ENCODE measurements around the gene GNG7.
"Not testable (repeated sequence)": the region's sequence is repeated elsewhere in the genome, so short reads cannot be mapped to it uniquely, and the experiment has no call there.

Gene GNG7

DNA sequence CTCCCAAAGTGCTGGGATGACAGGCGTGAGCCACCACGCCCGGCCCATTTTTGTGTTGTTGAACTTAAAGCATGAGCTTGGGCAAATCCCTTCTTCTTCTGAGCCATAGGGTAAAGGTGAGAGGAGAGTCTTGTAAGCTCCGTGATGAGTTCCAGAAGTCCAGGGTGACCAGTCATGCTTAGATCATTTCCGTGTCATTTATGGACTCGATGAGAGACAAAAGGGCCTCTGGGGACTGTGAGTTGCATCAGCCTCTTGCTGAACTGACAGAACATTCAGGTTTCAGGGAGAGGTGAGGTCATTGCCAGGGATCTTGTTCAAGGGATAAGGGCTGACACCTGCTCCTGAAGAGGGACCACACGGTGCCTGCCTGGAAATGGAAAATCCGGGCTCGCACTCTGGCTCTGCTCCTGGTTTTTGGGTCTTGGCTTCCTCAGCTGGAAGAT is 173.0 kb downstream of the GNG7 start:
- no peak for DNase-seq

- no peak for DNase-seq
Observed at GRCh38 chr19:2528675-2529101, 173.8 kb downstream of the GNG7 start.

GRCh38 chr19:2527686-2528085 is 174.8 kb downstream of the GNG7 start:
- DNase-seq, result no peak

- no peak for DNase-seq
Observed at GRCh38 chr19:2527171-2527570, 175.3 kb downstream of the GNG7 start.

GRCh38 chr19:2524840-2525723 is 177.4 kb downstream of the GNG7 start:
- no peak for DNase-seq

DNA sequence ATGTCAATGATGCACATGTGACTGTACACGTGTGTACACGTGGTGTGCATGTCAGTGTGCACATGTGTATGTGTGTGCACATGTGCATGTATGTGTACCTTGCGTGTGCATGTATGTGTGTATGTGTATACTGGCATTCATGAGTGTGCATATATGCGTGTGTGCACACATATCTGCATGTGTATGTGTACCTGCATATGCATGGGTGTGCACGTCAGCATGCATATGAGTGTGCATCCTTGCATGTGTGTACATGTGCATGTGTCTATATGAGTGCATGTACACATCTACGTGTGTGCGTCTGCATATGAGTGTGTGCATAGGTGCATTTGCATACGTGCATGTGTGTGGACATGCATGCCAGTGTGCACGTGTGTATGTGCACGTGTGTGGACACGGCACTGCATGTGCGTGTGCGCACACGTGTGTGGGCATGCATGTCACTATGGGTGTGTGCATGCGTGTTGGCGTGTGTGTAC is 178.1 kb downstream of the GNG7 start:
- no peak for DNase-seq

- no peak for DNase-seq
Observed at GRCh38 chr19:2523630-2524311, 178.7 kb downstream of the GNG7 start.

DNA sequence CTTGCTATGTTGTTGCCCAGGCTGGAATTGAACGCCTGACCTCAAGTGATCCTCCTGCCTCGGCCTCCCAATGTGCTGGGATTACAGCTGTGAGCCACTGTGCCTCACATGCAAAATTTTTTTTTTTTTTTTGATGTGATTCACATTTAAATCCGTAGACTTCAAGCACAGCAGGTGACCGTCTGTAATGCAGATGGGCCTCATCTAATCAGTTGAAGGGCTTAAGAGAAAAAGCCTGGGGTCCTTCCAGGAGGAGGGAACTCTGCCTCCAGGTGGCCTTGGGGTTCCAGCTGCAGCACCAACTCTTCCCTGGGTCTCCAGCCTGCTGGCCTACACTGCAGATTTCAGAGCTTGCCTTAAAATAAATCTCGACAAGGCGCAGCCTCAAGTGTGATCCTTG is 183.0 kb downstream of the GNG7 start:
- DNase-seq, result no peak

- not testable (repeated sequence) for DNase-seq
Observed at GRCh38 chr19:2518856-2519255, 183.6 kb downstream of the GNG7 start.

GRCh38 chr19:2517881-2518601 is 184.5 kb downstream of the GNG7 start:
- no peak for DNase-seq

DNA sequence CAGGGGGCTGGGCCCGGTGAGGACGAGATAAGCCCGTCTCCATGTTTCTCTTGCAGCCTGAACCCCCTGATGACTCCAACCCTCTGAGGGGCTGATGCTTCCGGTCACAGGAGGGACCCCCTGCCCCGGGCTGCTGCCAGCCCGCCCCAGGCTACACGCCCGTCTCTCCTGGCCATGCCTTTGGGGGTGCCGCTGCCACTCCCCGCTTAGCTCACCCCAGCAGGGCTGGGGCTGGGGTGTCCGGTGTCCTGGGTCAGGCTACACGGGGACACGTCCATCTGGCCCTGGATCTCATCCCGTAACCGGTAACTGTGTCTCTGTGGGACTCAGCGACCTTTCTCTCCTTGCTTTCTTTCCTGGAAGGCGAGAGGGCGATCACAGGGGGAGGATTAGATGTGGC is 185.8 kb downstream of the GNG7 start:
- DNase-seq, result no peak

DNA sequence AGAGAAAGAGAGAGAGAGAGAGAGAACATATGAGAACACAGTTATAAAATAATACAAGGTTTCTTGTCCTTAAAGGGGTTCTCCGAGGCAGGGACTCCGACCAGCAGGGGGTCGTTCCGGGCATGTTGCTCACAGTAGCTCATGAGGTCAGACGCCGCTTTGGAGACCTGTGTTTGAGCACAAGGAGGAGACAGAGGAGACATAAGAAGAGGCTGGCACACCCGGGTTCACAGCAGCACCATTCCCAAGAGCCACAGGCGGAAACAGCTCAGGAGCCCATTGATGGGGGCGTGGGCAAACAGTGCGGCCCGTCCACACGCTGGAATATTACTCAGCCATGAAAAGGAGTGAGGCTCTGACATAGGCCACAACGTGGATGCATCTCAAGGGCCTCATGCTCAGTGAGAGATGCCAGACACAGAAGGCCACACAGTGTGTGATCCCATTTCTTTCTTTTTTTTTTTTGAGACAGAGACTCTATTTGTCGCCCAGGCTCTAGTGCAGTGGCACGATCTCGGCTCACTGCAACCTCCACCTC is 187.4 kb downstream of the GNG7 start:
- DNase-seq, result no peak

- DNase-seq, result no peak
Observed at GRCh38 chr19:2512523-2513431, 189.7 kb downstream of the GNG7 start.

DNA sequence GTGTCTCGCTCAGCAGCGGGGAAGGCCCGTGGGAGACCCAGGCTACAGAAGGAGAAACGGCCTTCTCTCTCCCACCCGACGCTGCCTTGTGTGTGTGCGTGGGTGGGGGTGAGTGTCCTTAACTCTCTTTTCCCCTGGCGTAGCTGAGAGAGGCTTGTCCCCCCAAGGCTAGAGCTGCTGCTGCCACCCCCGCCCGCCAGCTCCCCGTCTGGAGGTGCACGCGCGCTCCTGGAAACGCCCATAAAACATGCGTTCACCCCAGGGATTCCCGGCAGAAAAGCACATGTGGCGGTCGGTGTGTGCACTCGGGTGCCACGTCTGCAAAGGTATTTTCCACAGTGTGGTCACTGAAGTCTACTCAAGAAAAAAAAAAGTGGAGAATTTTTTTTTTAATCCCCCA is 190.5 kb downstream of the GNG7 start:
- DNase-seq, result no peak

DNA sequence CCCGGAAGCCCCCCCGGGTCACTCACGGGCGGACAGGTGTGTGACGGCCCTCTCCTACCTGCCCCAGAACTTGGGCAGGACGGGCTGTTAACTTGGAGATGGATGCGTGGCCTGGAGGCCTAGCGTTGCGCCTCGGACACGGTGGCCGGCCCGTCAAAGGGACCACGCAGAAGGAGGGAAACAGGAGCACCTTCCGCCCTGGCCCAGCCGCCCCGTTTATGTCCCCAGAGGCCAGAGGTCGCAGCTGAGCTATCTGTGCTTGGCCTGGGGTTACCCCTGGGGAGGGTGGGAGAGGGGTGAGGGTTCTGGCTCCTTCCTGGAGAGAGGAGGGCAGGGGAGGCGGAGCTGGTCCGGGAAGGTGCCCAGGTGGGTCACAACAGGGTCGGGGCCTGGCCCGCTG is 190.9 kb downstream of the GNG7 start:
- DNase-seq, result no peak

GRCh38 chr19:2509096-2509495 is 193.4 kb downstream of the GNG7 start:
- no peak for DNase-seq

DNA sequence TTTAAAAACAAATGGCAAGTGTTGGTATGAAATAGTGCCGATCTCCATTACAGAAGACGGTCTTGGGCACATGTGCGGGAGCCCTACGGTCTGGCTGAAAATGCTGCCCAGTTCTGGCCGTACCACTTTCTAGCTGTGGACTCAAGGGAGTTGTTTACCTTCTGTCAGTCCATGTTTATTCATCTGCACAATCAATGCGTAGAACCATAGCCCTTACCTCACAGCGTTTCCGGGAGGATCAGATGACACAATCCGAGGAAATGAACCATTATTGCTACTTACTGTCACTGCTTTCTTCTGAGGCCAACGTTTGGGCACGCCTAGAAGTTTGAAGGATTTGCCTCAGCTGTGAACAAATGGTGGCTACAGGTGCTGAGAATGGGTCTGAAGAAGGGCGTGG is 195.4 kb downstream of the GNG7 start:
- peak; percentile 59 for DNase-seq

DNA sequence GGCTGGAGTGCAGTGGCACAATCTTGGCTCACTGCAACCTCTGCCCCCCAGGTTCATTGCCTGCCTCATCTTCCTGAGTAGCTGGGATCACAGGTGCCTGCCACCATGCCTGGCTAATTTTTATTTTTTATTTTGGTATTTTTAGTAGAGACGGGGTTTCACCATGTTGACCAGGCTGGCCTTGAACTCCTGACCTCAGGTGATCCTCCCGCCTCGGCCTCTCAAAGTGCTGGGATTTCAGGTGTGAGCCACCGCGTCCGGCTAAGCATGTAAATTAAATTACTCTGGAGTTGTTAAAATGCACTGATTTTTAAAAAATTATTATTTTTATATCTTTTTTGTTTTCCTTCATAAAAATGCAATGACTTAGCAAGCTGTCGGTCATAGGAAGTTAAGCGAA is 195.8 kb downstream of the GNG7 start:
- DNase-seq, result not testable (repeated sequence)

DNA sequence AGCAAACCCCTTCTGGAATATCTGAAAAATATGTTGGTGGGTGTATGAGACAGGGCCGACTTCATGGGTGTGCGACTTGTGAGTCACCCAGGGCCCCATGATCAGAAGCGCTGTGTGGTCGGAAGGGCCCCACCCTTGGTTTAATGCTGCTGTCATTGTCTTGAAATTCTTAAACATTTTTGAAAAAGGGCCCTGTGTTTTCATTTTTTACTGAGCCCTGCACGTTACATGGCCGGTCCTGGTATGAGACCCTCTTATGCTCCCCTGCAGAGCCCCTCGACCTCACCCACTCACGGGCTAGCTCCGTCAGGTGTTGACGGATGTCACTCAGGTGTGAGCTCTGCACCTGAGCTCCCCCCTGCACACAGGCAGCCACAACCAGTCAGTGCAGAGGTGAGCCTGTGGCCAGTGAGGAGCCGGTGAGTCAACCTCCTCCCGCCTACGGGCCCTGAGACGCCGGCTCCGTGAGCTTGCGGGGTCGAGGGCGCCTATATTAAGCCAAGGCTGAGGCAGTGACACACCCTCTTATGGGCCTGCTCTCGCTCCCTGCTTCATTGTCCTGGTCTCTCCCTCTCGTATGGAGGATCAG is 198.9 kb downstream of the GNG7 start:
- peak; percentile 69 for DNase-seq

DNA sequence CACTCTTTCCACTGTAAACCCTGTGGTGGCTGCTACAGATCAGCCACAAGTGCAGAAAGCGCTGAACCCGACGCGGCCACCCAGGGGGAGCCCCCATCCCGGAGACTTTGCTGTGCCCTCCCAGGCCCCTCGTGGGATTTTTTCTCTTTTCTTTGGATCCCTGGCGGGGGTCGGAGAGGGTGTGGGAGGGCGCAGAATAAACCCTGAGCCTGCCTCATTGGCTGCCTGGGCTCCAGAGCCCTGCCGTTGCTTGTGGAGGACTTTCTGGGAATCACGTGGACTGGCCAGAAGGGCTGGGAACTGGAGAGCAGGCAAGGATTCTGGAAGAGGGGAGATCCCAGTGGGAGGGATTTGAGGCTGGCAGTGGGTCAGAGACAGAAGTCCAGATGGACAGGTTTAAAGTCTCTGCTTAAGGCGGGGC is 201.6 kb downstream of the GNG7 start:
- DNase-seq, result no peak

GRCh38 chr19:2500156-2500555 is 202.3 kb downstream of the GNG7 start:
- no peak for DNase-seq

GRCh38 chr19:2497186-2497585 is 205.3 kb downstream of the GNG7 start:
- no peak for DNase-seq

All from CD4-positive, alpha-beta T cell treated with Interferon gamma for 1 hour (primary cell).